ENCODE measurements around the gene RFC4. TPM values are rescaled to one million over a fixed set of nuclear protein-coding genes. Genes with fewer than 3 reads are reported as not detected.

Gene RFC4
- total RNA-seq, 4 donors from 2014 or later = 7.2 to 226 (median 10.5) TPM; not detected in 1

DNA sequence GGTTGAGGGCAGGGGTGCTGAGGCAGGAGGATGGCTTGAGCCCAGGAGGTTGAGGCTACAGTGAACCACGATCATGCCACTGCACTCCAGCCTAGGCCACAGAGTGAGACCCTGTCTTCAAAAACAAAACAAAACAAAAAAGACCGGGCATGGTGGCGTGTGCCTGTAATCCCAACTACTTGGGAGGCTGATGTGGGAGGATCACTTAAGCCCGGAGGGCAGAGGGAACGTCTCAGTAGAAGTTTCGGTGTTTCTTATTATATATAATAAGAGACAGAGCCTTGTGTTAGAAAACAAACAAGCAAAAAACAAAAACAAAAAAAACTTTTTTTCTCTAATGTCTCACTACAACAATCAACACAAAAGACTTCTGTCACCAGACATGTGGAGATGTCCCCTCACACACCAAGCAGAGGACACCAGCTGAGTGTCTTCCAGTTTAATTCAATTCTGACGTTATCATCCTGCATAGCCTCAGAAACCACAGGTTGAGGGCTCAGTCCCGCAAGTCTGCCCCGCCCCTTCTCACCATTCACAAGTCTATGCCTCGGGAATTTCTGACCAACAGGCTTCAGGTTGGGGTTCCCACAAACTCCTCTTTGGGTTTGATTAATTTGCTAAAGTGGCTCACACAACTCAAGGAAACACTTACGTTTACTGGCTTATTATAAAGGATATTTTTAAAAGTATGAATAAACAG is 46.9 kb downstream of the RFC4 start:
- Histone ChIP-seq H3K36me3 (no peaks in the 10 kb centered on the region), H3K9me3 (no peaks in the 10 kb centered on the region), H3K27me3 (no peaks in the 10 kb centered on the region), H3K4me3 (no peak overlapping the region), H3K4me1 (no peaks in the 10 kb centered on the region), H3K27ac (no peak overlapping the region)
- TF ChIP-seq, protein P1, sequence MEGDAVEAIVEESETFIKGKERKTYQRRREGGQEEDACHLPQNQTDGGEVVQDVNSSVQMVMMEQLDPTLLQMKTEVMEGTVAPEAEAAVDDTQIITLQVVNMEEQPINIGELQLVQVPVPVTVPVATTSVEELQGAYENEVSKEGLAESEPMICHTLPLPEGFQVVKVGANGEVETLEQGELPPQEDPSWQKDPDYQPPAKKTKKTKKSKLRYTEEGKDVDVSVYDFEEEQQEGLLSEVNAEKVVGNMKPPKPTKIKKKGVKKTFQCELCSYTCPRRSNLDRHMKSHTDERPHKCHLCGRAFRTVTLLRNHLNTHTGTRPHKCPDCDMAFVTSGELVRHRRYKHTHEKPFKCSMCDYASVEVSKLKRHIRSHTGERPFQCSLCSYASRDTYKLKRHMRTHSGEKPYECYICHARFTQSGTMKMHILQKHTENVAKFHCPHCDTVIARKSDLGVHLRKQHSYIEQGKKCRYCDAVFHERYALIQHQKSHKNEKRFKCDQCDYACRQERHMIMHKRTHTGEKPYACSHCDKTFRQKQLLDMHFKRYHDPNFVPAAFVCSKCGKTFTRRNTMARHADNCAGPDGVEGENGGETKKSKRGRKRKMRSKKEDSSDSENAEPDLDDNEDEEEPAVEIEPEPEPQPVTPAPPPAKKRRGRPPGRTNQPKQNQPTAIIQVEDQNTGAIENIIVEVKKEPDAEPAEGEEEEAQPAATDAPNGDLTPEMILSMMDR (IDR thresholded peaks at IDR 0.05) = no peak
- no peak for TF ChIP-seq POLR2A (IDR thresholded peaks at IDR 0.05)
- TF ChIP-seq EP300 (IDR thresholded peaks at IDR 0.05; ENCODE audit: low read depth) = no peak
- no peak for TF ChIP-seq POLR2AphosphoS5 (IDR thresholded peaks at IDR 0.05)
- intact Hi-C loops (cut with DNase I; ENCODE audit: low total_unique reads) = no loop called here
- in situ Hi-C loops (cut with MboI; ENCODE audit: low pct_ligation_motif_present in 1 of 4, low pct_unique_long_range_greater_than_20kb in 1 of 4, low sequenced_read_pairs in 3 of 4) = no loop called here
- no peak for DNase-seq
- WGBS, 2 donors (ENCODE audit: low coverage in 1 of 2) = 80% methylated on average over 4 to 11 of the region's 11 CpGs

DNA sequence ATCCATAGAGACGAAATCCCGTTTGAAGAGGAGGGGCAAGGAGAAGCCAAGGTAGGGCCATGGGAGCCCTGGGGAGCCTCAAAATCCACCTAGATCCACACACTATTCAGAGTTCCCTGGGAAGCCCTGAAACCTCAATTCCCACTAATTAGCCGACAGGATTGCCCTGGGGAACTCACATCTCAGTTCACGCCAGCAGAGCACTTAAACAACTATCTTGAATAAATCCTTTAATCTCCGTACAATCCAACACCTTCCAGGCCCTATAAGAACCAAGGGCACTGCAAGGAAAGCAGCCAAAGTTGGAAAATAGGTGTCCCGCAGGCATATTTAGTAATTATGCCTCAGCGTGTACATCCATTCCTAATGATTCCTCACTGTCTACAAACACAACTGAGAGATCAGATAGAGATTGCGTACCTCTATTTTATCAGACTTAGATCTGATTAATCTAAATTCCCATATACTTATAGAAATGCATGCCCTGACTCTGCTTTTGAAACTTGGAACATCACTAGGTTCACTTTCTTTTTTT is 48.5 kb downstream of the RFC4 start:
- TF ChIP-seq POLR2A (IDR thresholded peaks at IDR 0.05) (no peak), POLR2AphosphoS5 (IDR thresholded peaks at IDR 0.05) (no peak), EP300 (IDR thresholded peaks at IDR 0.05; ENCODE audit: low read depth) (no peak)
- TF ChIP-seq, protein P1 (IDR thresholded peaks at IDR 0.05) = no peak
- 83 to 97% methylated on average over 5 to 8 of the region's 8 CpGs for WGBS, 2 donors (ENCODE audit: low coverage in 1 of 2)
- DNase-seq = no peak
- Histone ChIP-seq H3K4me3 (no peak overlapping the region), H3K9me3 (no peaks in the 10 kb centered on the region), H3K27me3 (no peaks in the 10 kb centered on the region), H3K36me3 (no peaks in the 10 kb centered on the region), H3K27ac (no peak overlapping the region), H3K4me1 (peaks cover 0 to 5% (median 0%) of the 10 kb centered on the region in 4 donors)
- in situ Hi-C loops (cut with MboI; ENCODE audit: low pct_ligation_motif_present in 1 of 4, low pct_unique_long_range_greater_than_20kb in 1 of 4, low sequenced_read_pairs in 3 of 4) (no loop called here), intact Hi-C loops (cut with DNase I; ENCODE audit: low total_unique reads) (no loop called here)

DNA sequence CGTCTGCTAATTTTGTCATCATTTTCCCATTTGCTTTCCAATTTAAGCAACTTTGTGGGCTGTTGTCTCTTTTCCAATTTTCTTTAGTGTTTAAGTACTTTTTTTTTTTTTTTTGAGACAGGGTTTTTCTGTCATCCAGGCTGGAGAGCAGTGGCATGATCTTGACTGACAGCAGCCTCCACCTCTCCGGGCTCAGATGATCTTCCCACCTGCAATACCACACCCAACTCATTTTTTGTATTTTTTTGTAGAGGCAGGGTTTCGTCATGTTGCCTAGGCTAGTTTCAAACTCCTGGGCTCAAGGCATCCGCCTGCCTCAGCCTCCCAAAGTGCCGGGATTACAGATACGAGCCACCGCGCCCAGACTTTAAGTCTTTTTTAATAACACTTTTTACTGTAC is 49.1 kb downstream of the RFC4 start:
- H3K9me3 ChIP-seq = no peaks in the 10 kb centered on the region
- H3K27me3 ChIP-seq = no peaks in the 10 kb centered on the region
- H3K4me3 ChIP-seq = no peak overlapping the region
- no peaks in the 10 kb centered on the region for H3K36me3 ChIP-seq
- TF ChIP-seq POLR2A (IDR thresholded peaks at IDR 0.05) (no peak), EP300 (IDR thresholded peaks at IDR 0.05; ENCODE audit: low read depth) (no peak), POLR2AphosphoS5 (IDR thresholded peaks at IDR 0.05) (no peak)
- TF ChIP-seq, protein P1 (IDR thresholded peaks at IDR 0.05) = no peak
- DNase-seq = no peak
- H3K4me1 ChIP-seq = peaks cover 0 to 10% (median 0%) of the 10 kb centered on the region in 4 donors
- intact Hi-C loops (cut with DNase I; ENCODE audit: low total_unique reads) (no loop called here), in situ Hi-C loops (cut with MboI; ENCODE audit: low pct_ligation_motif_present in 1 of 4, low pct_unique_long_range_greater_than_20kb in 1 of 4, low sequenced_read_pairs in 3 of 4) (no loop called here)
- WGBS, 2 donors (ENCODE audit: low coverage in 1 of 2) = 86 to 91% methylated on average over 4 to 8 of the region's 8 CpGs
- H3K27ac ChIP-seq = no peak overlapping the region

DNA sequence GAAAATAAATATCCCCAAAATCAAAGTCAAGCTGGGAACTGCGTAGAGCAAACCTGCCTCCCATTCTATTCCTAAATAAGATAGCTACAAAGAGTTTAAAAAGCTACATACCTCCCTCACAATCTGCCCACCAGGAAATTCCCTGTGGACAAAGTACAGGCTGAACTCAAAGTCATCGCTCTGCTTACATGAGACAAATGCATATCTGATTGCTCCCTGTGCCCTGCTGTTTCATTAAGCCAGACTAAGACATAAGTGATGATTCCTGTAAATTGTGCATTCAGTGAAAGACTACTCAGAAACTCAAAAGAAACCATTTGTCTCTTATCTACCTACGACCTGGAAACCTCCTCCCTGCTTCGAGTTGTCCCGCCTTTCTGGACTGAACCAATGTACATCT is 51.4 kb downstream of the RFC4 start:
- Histone ChIP-seq H3K4me1 (peaks cover 0 to 13% (median 0%) of the 10 kb centered on the region in 4 donors), H3K4me3 (no peak overlapping the region), H3K36me3 (no peaks in the 10 kb centered on the region), H3K27ac (no peak overlapping the region), H3K9me3 (no peaks in the 10 kb centered on the region), H3K27me3 (no peaks in the 10 kb centered on the region)
- in situ Hi-C loops (cut with MboI; ENCODE audit: low pct_ligation_motif_present in 1 of 4, low pct_unique_long_range_greater_than_20kb in 1 of 4, low sequenced_read_pairs in 3 of 4) (no loop called here), intact Hi-C loops (cut with DNase I; ENCODE audit: low total_unique reads) (no loop called here)
- DNase-seq = no peak
- WGBS, 2 donors (ENCODE audit: low coverage in 1 of 2) = 82 to 100% methylated on average over 1 to 5 of the region's 5 CpGs
- no peak for TF ChIP-seq POLR2A (IDR thresholded peaks at IDR 0.05)
- TF ChIP-seq, protein P1 (IDR thresholded peaks at IDR 0.05) = no peak
- no peak for TF ChIP-seq EP300 (IDR thresholded peaks at IDR 0.05; ENCODE audit: low read depth)
- TF ChIP-seq POLR2AphosphoS5 (IDR thresholded peaks at IDR 0.05) = no peak

Measured in transverse colon (tissue), 4 donors.